HG03354 (cell line): ENCODE results near the gene ELOVL3.
A peak's percentile ranks its signal among the peaks of the same experiment; 100 is the strongest.

Source experiments
- ATAC-seq: cut with Tn5 transposase; IDR thresholded peaks from one replicate; pipeline ENCODE4 v1.9.1; 2021; ENCODE audit warnings: mild to moderate bottlenecking; ENCODE audit not compliant: unreplicated experiment, poor library complexity, severe bottlenecking

ELOVL3 gene

DNA sequence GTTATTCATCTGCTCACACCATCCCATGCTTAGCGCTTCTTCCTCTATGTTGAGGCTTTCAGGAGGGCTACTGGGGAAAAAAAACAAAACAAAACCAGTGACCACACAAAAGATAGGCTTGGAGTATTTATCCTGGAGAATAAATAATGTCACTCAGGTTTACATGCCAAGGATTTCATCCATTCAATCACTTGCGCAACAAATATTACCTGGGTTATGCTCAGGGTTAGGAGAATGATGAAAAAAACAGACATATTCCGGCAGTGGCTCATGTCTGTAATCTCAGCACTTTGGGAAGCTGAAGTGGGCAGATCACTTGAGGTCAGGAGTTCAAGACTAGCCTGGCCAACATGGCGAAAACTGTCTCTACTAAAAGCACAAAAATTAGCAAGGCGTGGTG, 3.3 kb upstream of the ELOVL3 start:
- ATAC-seq, result no peak

GRCh38 chr10:102226542-102226870, 407 bp downstream of the ELOVL3 start:
- ATAC-seq, result no peak

DNA sequence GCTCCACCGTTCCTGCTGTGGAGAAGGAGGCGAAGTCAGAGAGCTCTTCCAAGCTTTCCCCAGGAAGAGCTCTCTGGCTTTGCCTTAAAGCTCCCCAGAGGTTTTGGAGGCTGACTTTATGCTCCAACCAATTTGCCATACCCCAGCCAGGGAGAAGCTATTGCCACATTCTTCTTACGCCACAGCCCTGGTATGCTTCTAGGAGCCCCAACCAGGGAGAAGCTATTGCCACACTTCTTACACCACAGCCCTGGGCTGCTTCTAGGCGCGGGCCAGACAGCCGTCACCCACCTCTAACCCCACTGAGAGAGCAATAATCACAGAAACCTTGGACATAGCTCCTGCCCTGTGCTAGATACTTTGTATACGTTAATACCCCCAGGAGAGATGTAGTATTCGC, 951 bp downstream of the ELOVL3 start:
- ATAC-seq, result no peak

DNA sequence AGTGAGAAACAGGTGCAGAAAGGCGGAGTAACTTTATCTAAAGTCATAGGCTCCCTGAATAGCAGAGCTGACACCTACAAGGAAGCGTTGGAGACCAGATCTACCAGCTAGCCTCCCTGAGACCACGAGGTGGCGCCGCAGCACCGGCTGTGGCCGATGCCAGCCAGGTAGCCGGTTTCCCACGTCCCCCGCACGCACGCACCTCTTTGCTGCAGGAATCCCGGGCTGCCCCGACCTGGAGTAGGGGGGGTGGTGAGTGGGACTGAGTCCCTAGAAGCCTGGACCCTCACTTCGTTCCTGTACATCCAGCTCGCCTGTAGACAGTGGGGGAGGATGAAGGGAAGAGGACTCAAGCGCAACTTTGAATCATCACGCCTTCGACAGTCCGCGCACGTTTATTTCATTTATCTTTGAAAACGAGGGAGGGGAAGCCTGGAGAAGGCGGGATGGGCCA, 3.7 kb downstream of the ELOVL3 start:
- no peak for ATAC-seq

- no peak for ATAC-seq
Measured at GRCh38 chr10:102230264-102230860, 4.3 kb downstream of the ELOVL3 start.

DNA sequence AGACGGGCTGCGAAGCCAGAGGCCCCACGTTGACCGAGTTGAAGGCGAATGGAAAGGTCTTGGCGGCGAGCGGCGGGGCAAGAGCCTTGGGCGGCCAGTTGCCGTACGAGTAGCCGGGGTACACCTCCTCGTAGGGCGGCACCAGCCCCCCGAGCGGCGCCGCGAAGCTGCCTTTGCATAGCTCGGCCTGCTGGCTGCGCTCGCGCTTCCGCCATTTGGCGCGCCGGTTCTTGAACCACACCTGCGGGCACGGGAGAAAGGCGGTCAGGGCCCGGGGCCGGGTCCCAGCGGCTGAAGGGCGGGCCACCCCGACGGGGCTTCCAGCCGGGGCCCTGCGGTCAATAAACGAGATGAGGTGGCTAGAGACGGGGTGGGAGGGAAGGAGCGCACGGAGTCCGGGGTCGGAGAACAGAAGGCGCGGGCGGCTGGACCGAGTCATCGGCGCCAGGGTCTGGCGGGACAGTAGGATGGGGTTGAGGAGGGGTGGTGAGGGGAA, 4.8 kb downstream of the ELOVL3 start:
- ATAC-seq, result no peak

DNA sequence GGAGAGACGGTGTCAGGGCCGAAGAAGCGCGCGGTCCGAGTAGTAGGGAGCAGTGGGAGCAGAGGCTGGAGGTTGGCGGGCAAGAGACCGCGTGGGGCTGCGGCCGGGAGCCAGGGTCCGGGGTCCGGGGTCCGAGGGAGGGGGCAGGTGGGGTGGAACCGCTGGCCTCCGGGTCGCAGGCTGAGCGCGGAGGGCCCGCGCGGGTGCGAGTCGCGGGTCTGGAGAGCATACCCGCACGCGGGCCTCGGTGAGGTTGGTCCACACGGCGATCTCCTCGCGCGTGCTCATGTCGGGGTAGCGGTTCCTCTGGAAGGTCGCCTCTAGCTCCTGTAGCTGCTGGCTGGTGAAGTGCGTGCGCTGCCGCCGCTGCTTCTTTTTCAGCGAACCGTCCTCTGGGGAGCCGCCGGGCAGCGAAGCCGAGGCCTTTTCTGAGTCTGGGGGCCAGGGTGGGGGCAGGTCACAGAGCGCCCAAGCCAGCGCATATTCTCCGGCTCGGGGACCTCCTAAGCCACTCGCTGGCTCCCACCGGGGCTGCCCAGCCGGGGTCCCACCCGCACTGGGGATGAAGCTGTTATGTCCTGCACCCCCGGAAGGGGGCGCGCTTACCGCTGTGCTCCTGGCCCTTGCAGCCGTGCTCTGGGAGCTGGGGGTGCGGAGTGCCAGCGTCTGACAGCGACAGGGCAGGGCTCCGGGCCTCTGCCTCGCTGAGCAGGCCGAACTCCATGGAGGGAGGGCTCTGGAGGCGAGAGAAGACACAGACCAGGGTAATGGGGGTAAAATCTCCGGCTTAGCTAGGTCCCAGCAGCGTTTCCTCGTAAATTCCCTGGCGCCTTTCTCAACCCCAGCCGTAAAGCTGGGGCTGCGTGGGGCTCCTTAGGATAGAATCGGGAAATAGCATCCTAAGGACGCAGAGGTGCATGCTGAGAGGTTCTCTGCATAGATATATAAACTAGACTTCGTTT, 5.5 kb downstream of the ELOVL3 start:
- ATAC-seq, result no peak

GRCh38 chr10:102233997-102234396, 7.9 kb downstream of the ELOVL3 start:
- ATAC-seq, result no peak

- ATAC-seq, result no peak
Measured at GRCh38 chr10:102234888-102235597, 8.9 kb downstream of the ELOVL3 start.

DNA sequence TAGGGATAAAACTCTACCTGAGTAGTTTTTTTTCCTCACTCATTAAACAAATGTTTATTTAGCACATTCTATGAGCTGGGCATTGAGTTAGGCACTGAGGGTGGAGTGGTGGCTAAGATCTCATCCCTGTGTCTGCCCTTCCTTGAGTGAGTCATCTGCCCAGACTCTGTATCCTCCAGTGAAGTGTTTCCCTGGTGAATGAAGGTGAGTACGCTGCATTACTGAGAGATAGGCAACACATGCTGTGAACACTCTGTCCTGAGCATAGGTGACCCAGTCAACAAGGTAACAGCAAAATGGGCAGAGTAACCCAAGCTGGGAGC, 9.5 kb downstream of the ELOVL3 start:
- ATAC-seq, result no peak

DNA sequence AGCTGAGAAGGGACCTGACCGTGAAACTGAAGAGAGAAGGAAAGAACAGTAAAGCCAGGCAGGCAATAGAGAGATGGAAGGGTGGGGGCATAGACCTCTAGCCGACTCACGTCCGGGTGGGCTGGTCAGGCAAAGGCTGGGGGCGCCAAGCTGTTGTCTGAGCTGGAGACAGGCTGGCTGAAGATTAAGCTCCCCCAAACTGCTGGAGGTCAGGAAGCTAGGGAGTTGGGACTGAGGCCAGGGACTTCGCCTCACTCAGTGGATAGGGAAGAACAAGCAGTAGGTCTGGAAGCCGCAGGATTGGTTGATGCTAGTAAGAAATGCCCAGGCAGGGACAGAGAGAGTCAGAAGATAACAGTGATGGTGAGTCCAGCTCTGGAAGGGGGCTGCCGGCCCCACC, 9.9 kb downstream of the ELOVL3 start:
- ATAC-seq, result no peak

GRCh38 chr10:102237711-102238252, 11.7 kb downstream of the ELOVL3 start:
- ATAC-seq, result no peak

DNA sequence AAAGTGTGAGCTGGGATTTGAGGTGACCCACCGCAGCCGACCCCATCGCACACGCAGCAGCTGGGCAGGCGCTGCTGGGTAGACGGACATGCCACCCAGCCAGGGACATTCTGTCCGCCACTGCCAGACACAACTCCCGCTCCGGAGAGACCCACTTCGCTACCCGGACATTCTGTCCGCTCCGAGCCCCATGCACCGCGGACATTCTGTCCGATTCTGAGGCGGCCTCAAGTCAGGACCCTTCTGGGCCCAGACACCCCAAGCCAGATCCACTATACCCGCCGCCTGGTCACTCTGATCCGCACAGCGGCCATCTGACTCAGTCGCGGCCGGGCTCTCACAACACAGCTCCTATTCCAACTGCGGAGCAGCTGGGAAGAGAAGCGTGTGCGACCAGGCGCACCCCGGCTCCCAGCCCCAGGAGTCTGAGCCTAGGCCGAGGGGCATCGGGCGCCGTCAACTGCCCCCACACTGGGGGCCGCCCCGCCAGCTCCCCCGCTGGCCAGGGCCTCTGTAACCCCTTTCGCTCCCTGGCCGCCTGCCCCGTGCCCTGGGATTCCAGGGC, 14.4 kb downstream of the ELOVL3 start:
- no peak for ATAC-seq

GRCh38 chr10:102241032-102241443, 14.9 kb downstream of the ELOVL3 start:
- ATAC-seq, result peak; percentile 1

GRCh38 chr10:102241444-102242117, 15.5 kb downstream of the ELOVL3 start, which contains the start of gene PITX3:
Gene PITX3, minus strand, starts transcription at chr10:102241512. Its CDS starts 9,432 bp downstream, at chr10:102232080.
- ATAC-seq, result peak; percentile 54

DNA sequence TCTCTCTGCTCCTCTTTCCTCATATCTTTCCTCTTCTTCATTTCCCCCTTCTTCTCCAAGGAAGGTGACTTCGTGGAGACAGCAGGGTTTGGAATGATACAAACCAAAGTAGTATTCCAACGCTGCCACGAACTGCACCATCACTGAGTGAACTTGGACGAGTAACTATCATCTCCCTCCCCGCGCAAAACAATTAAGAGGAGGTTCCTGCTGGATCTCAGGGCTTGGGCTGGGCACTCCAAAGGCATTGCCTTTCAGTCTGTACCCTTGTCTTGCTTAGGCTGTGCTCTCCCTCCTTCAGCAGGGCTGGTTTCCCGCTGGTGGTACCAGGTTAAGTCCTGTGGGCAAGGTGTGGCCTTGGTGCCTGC, 16.0 kb downstream of the ELOVL3 start:
- ATAC-seq, result no peak

DNA sequence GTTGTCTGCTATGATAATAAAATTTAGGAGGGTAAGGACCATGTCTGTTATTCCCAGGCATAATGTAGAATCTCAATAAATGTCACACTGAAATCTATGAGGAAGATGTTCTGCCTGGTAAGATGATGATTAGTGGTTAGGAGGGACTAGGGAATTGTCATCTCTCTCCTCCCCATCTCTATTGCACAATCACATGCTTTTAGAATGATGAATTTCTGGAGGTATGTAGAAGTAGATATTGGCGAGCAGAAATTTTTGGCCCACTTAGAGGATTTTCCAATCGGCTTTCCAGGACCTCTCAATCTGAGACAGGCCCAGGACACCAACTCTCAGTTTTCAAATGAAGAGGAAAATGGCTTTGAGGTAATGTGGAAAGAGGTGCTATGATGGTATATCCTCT, 17.2 kb downstream of the ELOVL3 start:
- ATAC-seq, result no peak

GRCh38 chr10:102245082-102245931, 19.2 kb downstream of the ELOVL3 start, which contains the start of gene GBF1:
Gene GBF1, plus strand, starts transcription at chr10:102245532. Its CDS starts 13,407 bp downstream, at chr10:102258939.
- ATAC-seq, result peak; percentile 91

GRCh38 chr10:102245932-102246251, 19.8 kb downstream of the ELOVL3 start:
- no peak for ATAC-seq
